Activated naive CD4-positive, alpha-beta T cell treated with anti-CD3 and anti-CD28 coated beads, Interleukin-2, amount 10 ng/mL, durations not matched to agents 7 days and 5 days (primary cell): ENCODE results near the gene FYTTD1.
A peak's percentile ranks its signal among the peaks of the same experiment; 100 is the strongest.
"Not testable (repeated sequence)": the region's sequence is repeated elsewhere in the genome, so short reads cannot be mapped to it uniquely, and the experiment has no call there.

Experiments used
- CTCF ChIA-PET: fragments of 350-600 bp; sonication (Branson Sonifier 250); formaldehyde crosslinking; loops from one replicate; lab custom pipeline; 2021; ENCODE audit warnings: antibody characterized with exemption; lab: Charles Lee
- DNase-seq: peaks from one replicate; pipeline ENCODE4 v3.0.0-alpha.2; 2020
- H3K27ac Mint-ChIP-seq: one replicate; pipeline ENCODE4 v1.8.0; 2021; ENCODE audit warnings: mild to moderate bottlenecking, moderate library complexity, mixed read lengths
- H3K27me3 Mint-ChIP-seq: one replicate; pipeline ENCODE4 v1.8.0; 2021; ENCODE audit warnings: mild to moderate bottlenecking, mixed read lengths
- H3K36me3 Mint-ChIP-seq: one replicate; pipeline ENCODE4 v1.8.0; 2021; ENCODE audit warnings: mixed read lengths
- H3K4me1 Mint-ChIP-seq: one replicate; pipeline ENCODE4 v1.8.0; 2021; ENCODE audit warnings: mixed read lengths
- H3K4me3 Mint-ChIP-seq: one replicate; pipeline ENCODE4 v1.8.0; 2021; ENCODE audit warnings: mild to moderate bottlenecking, moderate library complexity, mixed read lengths
- H3K9me3 Mint-ChIP-seq: one replicate; pipeline ENCODE4 v1.8.0; 2021; ENCODE audit warnings: mixed read lengths

Gene FYTTD1

DNA sequence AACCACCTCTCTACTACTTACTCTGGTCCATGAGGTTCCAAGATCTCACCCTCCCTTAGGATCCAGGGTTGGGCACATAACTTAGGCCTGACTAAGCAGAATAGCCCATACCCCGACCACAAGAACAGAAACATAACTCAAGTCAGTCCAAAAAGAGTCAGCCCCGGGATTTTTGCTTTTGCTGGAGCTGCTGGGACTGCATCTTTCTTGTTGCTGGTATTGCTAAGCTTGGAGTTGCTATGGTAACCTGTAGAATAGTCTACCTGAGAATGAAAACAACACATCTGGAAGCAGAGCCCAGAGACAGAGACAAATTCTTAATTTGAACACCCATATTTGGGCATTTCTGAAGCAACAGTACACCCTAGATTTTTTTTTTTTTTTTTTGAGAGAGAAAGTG, 19.5 kb upstream of the FYTTD1 start:
- Mint-ChIP-seq H3K4me3 (no peak overlapping the region), H3K9me3 (no peaks in the 10 kb centered on the region), H3K27ac (no peak overlapping the region), H3K27me3 (no peaks in the 10 kb centered on the region), H3K36me3 (peaks cover 15% of the 10 kb centered on the region), H3K4me1 (peaks cover 35% of the 10 kb centered on the region)
- no peak for DNase-seq
- CTCF ChIA-PET: interaction anchor here (0.6 kb wide), 1 partner anchor 71 kb away, joined by 3 read pairs; no protein-coding TSS in a partner anchor

DNA sequence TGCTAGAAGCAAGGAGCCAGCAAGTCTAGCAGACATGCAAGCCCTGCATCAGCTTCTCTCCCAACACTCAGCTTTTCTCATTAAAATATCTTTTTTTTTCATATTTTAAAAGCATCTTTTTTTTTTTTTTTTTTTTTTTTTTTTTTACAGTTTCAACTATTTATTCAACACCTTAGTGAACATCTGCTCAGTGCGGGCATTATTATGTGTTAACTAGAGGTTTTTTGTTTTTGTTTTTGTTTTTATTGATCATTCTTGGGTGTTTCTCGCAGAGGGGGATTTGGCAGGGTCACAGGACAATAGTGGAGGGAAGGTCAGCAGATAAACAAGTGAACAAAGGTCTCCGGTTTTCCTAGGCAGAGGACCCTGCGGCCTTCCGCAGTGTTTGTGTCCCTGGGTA, 18.9 kb upstream of the FYTTD1 start:
- H3K27me3 Mint-ChIP-seq: not testable (repeated sequence)
- peaks cover 15% of the 10 kb centered on the region for H3K36me3 Mint-ChIP-seq
- peaks cover 40% of the 10 kb centered on the region for H3K4me1 Mint-ChIP-seq

GRCh38 chr3:197731483-197731882, 18.2 kb upstream of the FYTTD1 start:
- H3K27ac Mint-ChIP-seq, DNase-seq, H3K27me3 Mint-ChIP-seq, H3K9me3 Mint-ChIP-seq, CTCF ChIA-PET, H3K4me3 Mint-ChIP-seq: not testable (repeated sequence)
- H3K4me1 Mint-ChIP-seq: peaks cover 45% of the 10 kb centered on the region
- peaks cover 18% of the 10 kb centered on the region for H3K36me3 Mint-ChIP-seq

More for the DNA sequence above, 18.9 kb upstream of the FYTTD1 start:
- not testable (repeated sequence) for H3K9me3 Mint-ChIP-seq, H3K27ac Mint-ChIP-seq, H3K4me3 Mint-ChIP-seq, DNase-seq
- CTCF ChIA-PET: interaction anchor here (0.6 kb wide), 1 partner anchor 70 kb away, joined by 3 read pairs; no protein-coding TSS in a partner anchor

- CTCF ChIA-PET: no interaction called here
- Mint-ChIP-seq H3K4me3 (no peak overlapping the region), H3K9me3 (no peaks in the 10 kb centered on the region), H3K27me3 (no peaks in the 10 kb centered on the region), H3K27ac (no peak overlapping the region), H3K4me1 (peaks cover 55% of the 10 kb centered on the region), H3K36me3 (peaks cover 18% of the 10 kb centered on the region)
- no peak for DNase-seq
Observed at GRCh38 chr3:197733042-197733441, 16.6 kb upstream of the FYTTD1 start.

GRCh38 chr3:197734667-197735318, 14.9 kb upstream of the FYTTD1 start:
- no peak for DNase-seq
- CTCF ChIA-PET: no interaction called here
- Mint-ChIP-seq H3K4me3 (peak overlapping the region; percentile 47), H3K9me3 (no peaks in the 10 kb centered on the region), H3K27me3 (peaks cover 10% of the 10 kb centered on the region), H3K4me1 (peaks cover 51% of the 10 kb centered on the region), H3K27ac (no peak overlapping the region), H3K36me3 (peaks cover 14% of the 10 kb centered on the region)

DNA sequence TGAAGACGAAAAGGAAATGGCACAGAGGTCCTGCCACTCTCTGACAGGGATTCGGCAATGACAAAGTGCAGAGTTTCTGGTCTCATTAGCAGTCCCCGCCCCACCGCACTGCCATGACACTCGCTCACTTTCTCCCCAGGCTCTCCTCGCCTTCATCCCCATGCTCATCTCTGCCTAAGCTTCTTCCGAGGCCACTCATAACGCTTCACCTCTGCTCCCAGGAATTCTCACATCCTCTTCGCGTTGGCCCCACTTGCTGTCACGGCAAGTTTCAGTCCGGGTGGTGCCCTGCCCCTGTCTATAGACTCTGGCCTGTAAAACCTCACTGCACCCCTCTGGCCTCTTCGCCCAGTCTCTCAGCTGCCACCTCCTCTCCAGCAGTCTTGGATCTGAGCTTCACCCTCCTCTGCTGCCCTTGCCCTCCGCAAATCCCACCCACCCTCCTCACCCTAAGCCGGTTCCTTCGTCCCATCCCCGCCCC, 13.6 kb upstream of the FYTTD1 start:
- Mint-ChIP-seq H3K9me3 (no peaks in the 10 kb centered on the region), H3K4me3 (peak overlapping the region; percentile 93), H3K4me1 (peaks cover 42% of the 10 kb centered on the region), H3K27ac (peak overlapping the region; percentile 94), H3K27me3 (peaks cover 11% of the 10 kb centered on the region), H3K36me3 (peaks cover 8% of the 10 kb centered on the region)
- peak; percentile 64 for DNase-seq
- CTCF ChIA-PET: no interaction called here

GRCh38 chr3:197736491-197737318, 13.0 kb upstream of the FYTTD1 start, which contains the start of gene RUBCN:
Gene RUBCN (minus strand): TSS chr3:197736904. CDS start chr3:197736719, 185 bp downstream.
- Mint-ChIP-seq H3K4me1 (peaks cover 40% of the 10 kb centered on the region), H3K9me3 (no peaks in the 10 kb centered on the region), H3K36me3 (peaks cover 8% of the 10 kb centered on the region), H3K27ac (peak within 1 kb of the TSS; percentile 94), H3K4me3 (peak within 1 kb of the TSS; percentile 93), H3K27me3 (peaks cover 11% of the 10 kb centered on the region)
- peak; percentile 96 for DNase-seq
- CTCF ChIA-PET: no interaction called here

DNA sequence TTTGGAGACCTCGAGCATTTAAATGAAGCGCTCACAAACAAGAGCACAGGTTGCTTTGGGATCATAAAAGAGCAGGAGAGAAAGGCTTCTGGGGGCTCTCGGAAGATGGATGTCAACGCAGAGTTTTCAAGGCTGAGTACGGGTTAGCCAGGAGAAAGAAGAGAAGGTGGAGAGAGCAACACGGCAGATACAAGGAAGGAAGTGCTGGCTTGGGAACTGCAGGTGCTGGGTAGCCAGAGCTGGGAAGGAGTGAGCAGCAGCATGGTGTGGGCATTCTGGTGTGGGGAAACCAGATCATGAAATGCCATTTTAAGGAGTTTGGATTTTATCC, 12.4 kb upstream of the FYTTD1 start:
- Mint-ChIP-seq H3K4me1 (peaks cover 37% of the 10 kb centered on the region), H3K27me3 (peaks cover 11% of the 10 kb centered on the region), H3K27ac (peak overlapping the region; percentile 75), H3K9me3 (no peaks in the 10 kb centered on the region), H3K36me3 (peaks cover 5% of the 10 kb centered on the region), H3K4me3 (peak overlapping the region; percentile 93)
- no peak for DNase-seq
- CTCF ChIA-PET: no interaction called here

- CTCF ChIA-PET: no interaction called here
- Mint-ChIP-seq H3K27me3 (peaks cover 11% of the 10 kb centered on the region), H3K4me3 (peak overlapping the region; percentile 93), H3K9me3 (no peaks in the 10 kb centered on the region), H3K36me3 (peaks cover 5% of the 10 kb centered on the region), H3K27ac (no peak overlapping the region), H3K4me1 (peaks cover 37% of the 10 kb centered on the region)
- DNase-seq: no peak
Observed at GRCh38 chr3:197737749-197738462, 11.8 kb upstream of the FYTTD1 start.

DNA sequence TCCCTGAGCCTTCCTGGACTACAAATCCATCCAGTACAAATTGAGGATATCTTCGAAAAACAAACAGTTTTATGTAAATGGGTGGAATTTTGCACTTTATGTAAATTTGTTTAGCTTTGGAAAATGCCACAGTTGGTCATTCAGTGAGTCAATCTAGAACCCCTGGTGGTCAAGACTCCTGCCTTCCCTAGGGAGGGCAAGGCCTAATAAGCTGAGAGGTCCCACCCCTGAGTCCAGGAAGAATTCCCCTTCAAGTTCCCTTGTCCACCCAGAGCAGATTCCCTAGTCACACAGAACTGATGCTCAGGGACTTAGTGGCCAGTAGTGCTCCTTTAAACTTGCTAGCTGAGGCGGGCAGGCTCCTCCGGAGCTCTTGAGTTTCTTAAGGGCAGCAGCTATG, 6.9 kb upstream of the FYTTD1 start:
- no peaks in the 10 kb centered on the region for H3K9me3 Mint-ChIP-seq
- peaks cover 5% of the 10 kb centered on the region for H3K4me1 Mint-ChIP-seq
- no peak for DNase-seq
- H3K4me3 Mint-ChIP-seq: no peak overlapping the region
- no peaks in the 10 kb centered on the region for H3K36me3 Mint-ChIP-seq
- H3K27me3 Mint-ChIP-seq: peaks cover 25% of the 10 kb centered on the region
- CTCF ChIA-PET: no interaction called here
- H3K27ac Mint-ChIP-seq: no peak overlapping the region

DNA sequence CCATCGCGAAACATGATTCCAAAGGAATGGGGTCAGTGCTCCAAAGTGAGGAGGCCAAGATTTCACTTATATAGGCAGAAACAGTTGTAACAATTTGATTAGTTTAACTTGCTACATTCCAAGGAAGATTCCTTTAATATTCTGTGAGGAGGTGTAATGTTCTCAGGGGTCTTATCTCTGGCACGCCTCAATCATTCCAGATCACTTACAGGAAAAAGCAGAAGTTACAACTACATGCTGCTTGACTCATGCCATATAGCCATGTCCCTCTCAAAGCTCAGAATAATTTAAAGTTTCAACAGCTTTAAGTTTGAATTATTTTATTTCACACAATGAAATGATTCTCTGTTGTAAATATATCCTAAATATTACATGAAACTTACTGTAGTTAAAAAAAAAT, 3.5 kb upstream of the FYTTD1 start:
- CTCF ChIA-PET: no interaction called here

DNA sequence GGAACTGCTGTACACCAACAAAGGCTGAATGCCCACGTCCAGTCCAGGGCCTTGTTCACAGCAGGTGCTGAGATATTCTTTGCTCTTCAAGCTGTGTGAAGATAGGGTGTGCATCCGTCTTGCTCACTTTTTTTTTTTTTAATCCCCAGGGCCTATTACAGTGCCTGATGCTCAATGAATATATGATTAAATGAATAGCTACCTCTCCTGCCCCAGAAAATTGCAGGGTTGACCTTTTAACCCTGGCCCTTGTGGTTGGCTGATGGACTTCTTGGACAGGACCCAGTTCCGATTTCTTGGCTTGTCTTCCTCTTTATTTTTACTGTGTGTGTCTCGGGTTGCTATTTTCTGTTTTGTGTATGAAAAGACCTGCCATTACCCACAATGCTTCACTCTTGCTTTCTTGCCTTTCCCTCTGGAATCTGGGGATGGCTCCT, 2.9 kb upstream of the FYTTD1 start:
- CTCF ChIA-PET: no interaction called here
- Mint-ChIP-seq H3K36me3 (no peaks in the 10 kb centered on the region), H3K9me3 (no peaks in the 10 kb centered on the region), H3K4me1 (peaks cover 19% of the 10 kb centered on the region), H3K4me3 (no peak overlapping the region), H3K27ac (no peak overlapping the region), H3K27me3 (peaks cover 18% of the 10 kb centered on the region)
- no peak for DNase-seq

More for the DNA sequence above, 3.5 kb upstream of the FYTTD1 start:
- peaks cover 18% of the 10 kb centered on the region for H3K27me3 Mint-ChIP-seq
- H3K9me3 Mint-ChIP-seq: no peaks in the 10 kb centered on the region
- H3K36me3 Mint-ChIP-seq: no peaks in the 10 kb centered on the region
- DNase-seq: no peak
- peaks cover 14% of the 10 kb centered on the region for H3K4me1 Mint-ChIP-seq
- no peak overlapping the region for H3K27ac Mint-ChIP-seq
- no peak overlapping the region for H3K4me3 Mint-ChIP-seq

- no peak for DNase-seq
- H3K4me1 Mint-ChIP-seq: peaks cover 32% of the 10 kb centered on the region
- peaks cover 14% of the 10 kb centered on the region for H3K27me3 Mint-ChIP-seq
- CTCF ChIA-PET: interaction anchor here (0.7 to 1.2 kb wide), 3 partner anchors 10 to 53 kb away, joined by 3 to 4 read pairs (median 3); no protein-coding TSS in a partner anchor
- no peaks in the 10 kb centered on the region for H3K9me3 Mint-ChIP-seq
- peaks cover 2% of the 10 kb centered on the region for H3K36me3 Mint-ChIP-seq
- peak overlapping the region; percentile 84 for H3K4me3 Mint-ChIP-seq
- H3K27ac Mint-ChIP-seq: peak overlapping the region; percentile 91
Observed at GRCh38 chr3:197748597-197749314, 927 bp upstream of the FYTTD1 start.
